BJ (cell line): ENCODE data around the gene OIP5. TPM values are rescaled to one million over a fixed set of nuclear protein-coding genes. Genes with fewer than 3 reads are reported as not detected.

ENCODE experiments used
- CTCF ChIA-PET: fragments of 350-600 bp; formaldehyde crosslinking; extraction: SDS; loops from one replicate; lab custom pipeline; 2021; ENCODE audit warnings: antibody characterized with exemption, inconsistent platforms; lab: Yijun Ruan, JAX
- POLR2A ChIA-PET: fragments of 300-600 bp; sonication (Branson Sonifier 250); formaldehyde crosslinking; extraction: SDS; loops from one replicate; lab custom pipeline; 2021; ENCODE audit warnings: antibody characterized with exemption; lab: Charles Lee
- DNase-seq: peaks from one replicate; pipeline ENCODE4 v3.0.0-alpha.2; 2011; ENCODE audit warnings: low read depth
- H3K27me3 ChIP-seq: 2 replicates; pipeline ENCODE4 v1.6.0; 2011; ENCODE audit warnings: low read length; ENCODE audit not compliant: control insufficient read depth, insufficient read depth
- H3K36me3 ChIP-seq: 2 replicates; pipeline ENCODE4 v1.5.1; 2011; ENCODE audit warnings: low read length; ENCODE audit not compliant: control insufficient read depth, insufficient read depth
- H3K4me3 ChIP-seq: 2 replicates; pipeline ENCODE4 v1.5.1; 2011; ENCODE audit warnings: low read depth, mild to moderate bottlenecking, control low read depth, low read length
- polyA minus RNA-seq: library from RNA; depleted of rRNA, polyadenylated mRNA; stranded (reverse); fragments of >200 nt; gene quantifications from 2 replicates; pipeline ENCODE4 v1.2.3, GENCODE V29; 2011; rRNA and poly(A)+ RNA removed
- polyA plus RNA-seq: library from polyadenylated mRNA; depleted of rRNA; stranded (reverse); fragments of >200 nt; gene quantifications from 2 replicates; pipeline ENCODE4 v1.2.3, GENCODE V29; 2011; rRNA removed
- TF ChIP-seq, protein P1 (sequence below): IDR thresholded peaks from 2 replicates; pipeline ENCODE4 v1.5.1; 2011; ENCODE audit warnings: low read depth, mild to moderate bottlenecking, control low read depth, inconsistent platforms, low read length, moderate library complexity; ENCODE audit not compliant: insufficient read depth

OIP5 gene
- polyA plus RNA-seq (4.0 and 5.6 TPM in 2 replicates), polyA minus RNA-seq (1.2 and 1.8 TPM in 2 replicates)

GRCh38 chr15:41332194-41333025 lies at the start of gene OIP5, which contains the start of gene NUSAP1:
Gene OIP5, minus strand, starts transcription at chr15:41332591. Its CDS starts 30 bp downstream, at chr15:41332561.
Gene NUSAP1, plus strand, starts transcription at chr15:41332881. Its CDS starts 77 bp downstream, at chr15:41332958.
- peak; percentile 98 for DNase-seq
- Histone ChIP-seq H3K36me3 (no peaks in the 10 kb centered on the region), H3K4me3 (peak within 1 kb of the TSS; percentile 74), H3K27me3 (no peaks in the 10 kb centered on the region)
- ChIA-PET POLR2A (no interaction called here), CTCF (interaction anchor here (0.5 to 2.7 kb wide), 13 partner anchors 8 to 566 kb away, joined by 3 to 16 read pairs (median 4); partner anchors contain the start of genes CHP1 and EXD1)
- TF ChIP-seq, protein P1, sequence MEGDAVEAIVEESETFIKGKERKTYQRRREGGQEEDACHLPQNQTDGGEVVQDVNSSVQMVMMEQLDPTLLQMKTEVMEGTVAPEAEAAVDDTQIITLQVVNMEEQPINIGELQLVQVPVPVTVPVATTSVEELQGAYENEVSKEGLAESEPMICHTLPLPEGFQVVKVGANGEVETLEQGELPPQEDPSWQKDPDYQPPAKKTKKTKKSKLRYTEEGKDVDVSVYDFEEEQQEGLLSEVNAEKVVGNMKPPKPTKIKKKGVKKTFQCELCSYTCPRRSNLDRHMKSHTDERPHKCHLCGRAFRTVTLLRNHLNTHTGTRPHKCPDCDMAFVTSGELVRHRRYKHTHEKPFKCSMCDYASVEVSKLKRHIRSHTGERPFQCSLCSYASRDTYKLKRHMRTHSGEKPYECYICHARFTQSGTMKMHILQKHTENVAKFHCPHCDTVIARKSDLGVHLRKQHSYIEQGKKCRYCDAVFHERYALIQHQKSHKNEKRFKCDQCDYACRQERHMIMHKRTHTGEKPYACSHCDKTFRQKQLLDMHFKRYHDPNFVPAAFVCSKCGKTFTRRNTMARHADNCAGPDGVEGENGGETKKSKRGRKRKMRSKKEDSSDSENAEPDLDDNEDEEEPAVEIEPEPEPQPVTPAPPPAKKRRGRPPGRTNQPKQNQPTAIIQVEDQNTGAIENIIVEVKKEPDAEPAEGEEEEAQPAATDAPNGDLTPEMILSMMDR = no peak; the same call in 1 of the 2 replicates

- H3K4me3 ChIP-seq = no peak overlapping the region
- no peak for DNase-seq
- CTCF ChIA-PET = interaction anchor here (1.0 to 1.4 kb wide), 2 partner anchors 10 to 12 kb away, joined by 3 to 5 read pairs; no protein-coding TSS in a partner anchor
Observed at GRCh38 chr15:41377978-41378377, 45.6 kb upstream of the OIP5 start.

DNA sequence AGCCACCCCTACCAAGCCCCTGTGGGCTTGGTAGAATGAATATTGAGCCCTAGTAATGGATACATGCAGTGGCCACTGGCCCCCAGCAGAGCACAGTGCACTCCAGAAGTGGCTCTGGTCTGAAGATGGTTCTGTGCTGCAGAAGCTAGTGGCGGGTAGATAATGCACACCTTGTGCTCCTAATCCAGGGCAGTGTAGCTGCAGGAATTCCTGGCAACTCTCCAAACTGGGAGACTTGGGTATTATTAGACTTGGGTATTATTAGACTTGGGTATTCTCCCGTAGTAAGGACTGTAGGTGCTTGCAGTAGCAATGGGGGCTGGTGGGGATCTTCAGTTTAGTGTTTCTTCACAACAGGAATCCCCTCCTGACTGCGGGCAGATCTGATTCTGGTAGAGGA lies 35.0 kb upstream of the OIP5 start:
- POLR2A ChIA-PET = no interaction called here
- no peak overlapping the region for H3K4me3 ChIP-seq

More at GRCh38 chr15:41377978-41378377, 45.6 kb upstream of the OIP5 start:
- POLR2A ChIA-PET = no interaction called here
- H3K27me3 ChIP-seq = no peaks in the 10 kb centered on the region
- no peaks in the 10 kb centered on the region for H3K36me3 ChIP-seq
- TF ChIP-seq, protein P1 = no peak

DNA sequence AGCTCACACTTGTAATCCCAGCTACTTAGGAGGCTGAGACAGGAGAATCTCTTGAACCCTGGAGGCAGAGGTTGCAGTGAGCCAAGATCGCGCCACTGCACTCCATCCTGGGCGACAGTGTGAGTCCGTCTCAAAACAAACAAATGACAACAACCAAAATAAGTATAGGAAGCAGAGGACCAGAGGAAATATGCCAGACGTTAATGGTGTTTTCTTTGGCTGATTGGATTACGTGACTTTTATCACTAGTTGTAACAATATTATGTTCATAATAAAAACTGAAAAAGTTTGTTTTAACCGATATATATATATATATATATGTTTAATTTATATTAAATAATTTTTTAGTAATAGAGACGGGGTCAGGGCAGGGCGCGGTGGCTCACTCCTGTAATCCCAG lies 22.0 kb upstream of the OIP5 start:
- Histone ChIP-seq H3K4me3 (no peak overlapping the region), H3K36me3 (no peaks in the 10 kb centered on the region), H3K27me3 (no peaks in the 10 kb centered on the region)
- ChIA-PET POLR2A (no interaction called here), CTCF (no interaction called here)
- TF ChIP-seq, protein P1 = no peak
- DNase-seq = no peak

More for the DNA sequence above, 35.0 kb upstream of the OIP5 start:
- DNase-seq = no peak
- TF ChIP-seq, protein P1 = no peak
- peaks cover 3% of the 10 kb centered on the region; the same call in 1 of the 2 replicates for H3K36me3 ChIP-seq
- H3K27me3 ChIP-seq = no peaks in the 10 kb centered on the region
- CTCF ChIA-PET = interaction anchor here (1.5 kb wide), 1 partner anchor 9 kb away, joined by 3 read pairs; no protein-coding TSS in a partner anchor
